HL-60 (cell line): ENCODE measurements around the gene POGK.
A peak's percentile ranks its signal among the peaks of the same experiment; 100 is the strongest.

Source experiments
- DNase-seq, 2 experiments: peaks; one replicate each; pipeline ENCODE4 v3.0.0-alpha.2; 2010 to 2020; ENCODE audit warnings: low read depth in 1 of 2, low spot score in 1 of 2
- H3K27ac ChIP-seq: fragments of 250-450 bp; sonication (Bioruptor Pico); replicated peaks from 2 replicates; pipeline ENCODE4 v1.5.1; 2020; ENCODE audit warnings: mild to moderate bottlenecking, moderate library complexity
- H3K27me3 ChIP-seq: fragments of 250-450 bp; sonication (Bioruptor Pico); 2 replicates; pipeline ENCODE4 v1.5.1; 2021; ENCODE audit warnings: mild to moderate bottlenecking, moderate library complexity; ENCODE audit not compliant: insufficient read depth, poor library complexity, severe bottlenecking
- H3K4me3 ChIP-seq: replicated peaks from 2 replicates; pipeline ENCODE4 v1.5.1; 2011; ENCODE audit warnings: mild to moderate bottlenecking, control low read depth, low read length; ENCODE audit not compliant: insufficient read depth
- CTCF ChIP-seq: IDR thresholded peaks from one replicate; pipeline ENCODE4 v1.5.1; 2011; ENCODE audit warnings: low read length, control low read depth, inconsistent platforms; ENCODE audit not compliant: insufficient read depth
- GABPA ChIP-seq: IDR thresholded peaks from 2 replicates; pipeline ENCODE4 v1.6.1; 2012; ENCODE audit warnings: low read depth
- POLR2AphosphoS5 ChIP-seq: IDR thresholded peaks from 2 replicates; pipeline ENCODE4 v1.6.1; 2012; ENCODE audit warnings: low read depth
- REST ChIP-seq: IDR thresholded peaks from 2 replicates; pipeline ENCODE4 v1.6.1; 2012; ENCODE audit warnings: low read depth; ENCODE audit not compliant: insufficient replicate concordance
- SPI1 ChIP-seq: IDR thresholded peaks from 2 replicates; pipeline ENCODE4 v1.6.1; 2012; ENCODE audit warnings: low read depth, mild to moderate bottlenecking, borderline replicate concordance

Gene POGK

DNA sequence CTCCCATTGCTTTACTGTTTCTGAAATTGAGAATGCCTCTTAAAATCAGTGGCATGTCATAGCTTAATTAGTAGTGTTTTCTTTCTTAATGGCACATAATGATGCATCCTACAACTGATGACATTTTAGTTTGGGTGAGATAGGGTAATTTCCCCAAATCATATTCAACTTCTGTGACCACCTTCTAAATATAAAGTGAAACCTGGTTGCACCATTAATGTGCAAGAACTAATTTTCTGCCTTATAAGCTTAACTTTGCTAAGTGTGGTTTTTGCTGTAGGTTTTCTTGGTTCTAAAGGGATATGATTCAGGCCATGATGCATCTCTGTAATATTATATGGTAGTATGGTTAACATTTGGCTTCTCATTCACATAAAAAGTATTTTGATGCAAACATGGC, 8.9 kb downstream of the POGK start:
- no peaks in the 10 kb centered on the region for H3K27me3 ChIP-seq
- no peak for DNase-seq
- TF ChIP-seq REST (no peak), CTCF (no peak), POLR2AphosphoS5 (no peak)

GRCh38 chr1:166849135-166849534, 9.9 kb downstream of the POGK start:
- Histone ChIP-seq H3K4me3 (no peak overlapping the region), H3K27ac (no peak overlapping the region), H3K27me3 (no peaks in the 10 kb centered on the region)
- no peak for DNase-seq
- TF ChIP-seq CTCF = no peak
- no peak for TF ChIP-seq GABPA
- TF ChIP-seq SPI1 = no peak

More for the DNA sequence above, 8.9 kb downstream of the POGK start:
- Histone ChIP-seq H3K27ac (no peak overlapping the region), H3K4me3 (no peak overlapping the region)

GRCh38 chr1:166852918-166853317, 13.6 kb downstream of the POGK start:
- H3K27me3 ChIP-seq = no peaks in the 10 kb centered on the region
- no peak overlapping the region for H3K27ac ChIP-seq
- no peak for DNase-seq
- TF ChIP-seq POLR2AphosphoS5 (no peak), CTCF (no peak), GABPA (no peak), SPI1 (no peak), REST (no peak)
- no peak overlapping the region for H3K4me3 ChIP-seq

DNA sequence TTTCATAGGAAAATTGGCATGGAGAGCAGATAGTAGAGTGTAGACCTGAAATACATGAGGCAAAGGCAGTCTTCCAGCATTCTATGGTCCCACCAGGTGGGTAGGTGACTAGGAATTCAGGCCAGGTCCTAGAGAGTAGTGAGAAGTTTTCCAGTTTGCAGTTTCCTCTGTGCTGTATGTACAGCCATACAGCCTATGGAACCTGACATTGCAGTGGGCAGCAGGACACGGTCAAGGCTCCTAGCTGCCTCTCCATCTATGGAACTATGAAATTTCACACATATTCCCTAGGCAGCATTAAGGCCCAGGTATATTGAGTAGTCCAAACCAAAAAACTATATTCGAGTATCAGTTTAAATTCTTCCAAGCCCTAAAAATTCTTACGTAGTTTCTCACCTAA, 16.3 kb downstream of the POGK start:
- H3K4me3 ChIP-seq = no peak overlapping the region
- no peak overlapping the region for H3K27ac ChIP-seq
- TF ChIP-seq POLR2AphosphoS5 (peak; percentile 48; the same call in 1 of the 2 replicates), REST (no peak)
- no peaks in the 10 kb centered on the region for H3K27me3 ChIP-seq
- no peak for DNase-seq
